ENCODE results near the gene NPSR1.

The NPSR1 gene

GRCh38 chr7:34723338-34723737 is 65.3 kb downstream of the NPSR1 start:
- no peak for DNase-seq

- no peak for DNase-seq
Measured at GRCh38 chr7:34723866-34724490, 66.0 kb downstream of the NPSR1 start.

DNA sequence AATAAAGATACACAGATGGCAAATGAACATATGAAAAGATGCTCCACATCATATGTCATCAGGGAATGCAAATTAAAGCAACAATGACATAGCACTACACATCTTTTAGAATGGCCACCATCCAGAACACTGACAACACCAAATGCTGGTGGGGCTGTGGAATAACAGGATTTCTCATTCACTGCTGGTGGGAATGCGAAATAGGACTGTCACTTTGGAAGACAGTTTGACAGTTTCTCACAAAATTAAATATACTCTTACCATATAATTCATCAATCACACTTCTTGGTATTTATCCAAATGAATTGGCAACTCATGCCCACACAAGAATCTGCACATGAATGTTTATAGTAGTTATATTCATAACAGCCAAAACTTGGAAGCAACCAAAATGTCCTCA is 68.2 kb downstream of the NPSR1 start:
- no peak for DNase-seq

DNA sequence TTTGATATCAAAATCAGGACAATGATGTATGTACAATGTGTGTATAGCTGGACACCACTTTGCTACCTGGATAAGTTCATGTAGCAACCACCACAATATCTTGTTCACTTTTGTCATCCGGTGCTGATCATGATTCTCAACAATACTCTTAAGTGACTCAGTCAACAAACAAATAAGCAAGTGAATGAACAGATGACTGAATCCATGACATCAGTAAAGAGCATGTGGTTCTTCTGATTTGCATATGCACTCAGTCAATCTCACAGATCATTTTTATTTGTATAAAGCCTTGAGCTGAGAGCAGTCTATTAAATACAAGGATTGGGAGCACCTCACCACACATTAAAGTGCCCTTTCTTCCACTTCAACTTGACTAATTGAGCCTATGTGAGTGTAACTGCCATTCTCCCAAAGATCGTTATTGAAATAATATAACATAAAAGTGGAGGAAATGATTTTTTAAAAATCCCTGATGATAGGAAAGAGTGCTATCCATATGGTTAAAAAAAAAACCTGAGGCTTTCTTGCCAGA is 69.5 kb downstream of the NPSR1 start:
- no peak for DNase-seq

DNA sequence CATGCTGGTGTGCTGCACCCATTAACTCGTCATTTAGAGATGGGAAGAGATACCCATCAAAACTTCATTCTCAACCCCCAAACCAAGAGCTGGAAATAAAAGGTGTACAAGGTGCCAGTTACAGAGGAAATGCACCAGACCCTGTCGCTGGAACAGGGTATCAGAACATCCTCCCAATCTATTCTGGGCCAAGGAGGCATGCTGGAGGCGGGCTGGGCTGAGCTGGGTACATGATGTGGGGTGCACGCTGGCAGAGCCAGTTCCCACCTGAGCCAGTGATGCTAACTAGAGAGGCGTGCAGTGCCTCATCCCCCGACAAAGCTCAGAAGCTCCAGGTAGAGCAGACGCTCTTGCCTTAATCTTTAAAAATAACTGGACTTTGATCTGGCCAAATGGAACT is 70.1 kb downstream of the NPSR1 start:
- no peak for DNase-seq

DNA sequence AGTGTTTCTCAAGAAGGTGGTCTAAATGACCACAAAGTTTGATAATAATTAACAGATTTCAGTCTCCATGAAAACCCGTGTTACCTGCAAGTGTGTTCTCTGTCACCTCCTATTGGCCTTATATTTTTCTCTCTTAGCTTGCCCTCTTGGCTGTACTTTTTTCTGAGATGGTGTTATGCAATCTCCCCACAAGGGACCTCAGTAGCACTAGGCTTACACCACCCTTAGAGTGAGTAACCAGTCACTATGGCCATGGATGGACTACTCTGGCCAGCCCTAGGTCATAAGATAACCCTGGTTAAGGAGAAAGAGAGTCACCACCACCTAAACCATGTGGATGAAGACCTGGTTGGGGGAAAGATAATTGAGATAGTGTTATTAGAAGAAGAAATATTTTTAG is 76.8 kb downstream of the NPSR1 start:
- no peak for DNase-seq

GRCh38 chr7:34735526-34735925 is 77.5 kb downstream of the NPSR1 start:
- no peak for DNase-seq

GRCh38 chr7:34739651-34740300 is 81.8 kb downstream of the NPSR1 start:
- DNase-seq, result no peak

DNA sequence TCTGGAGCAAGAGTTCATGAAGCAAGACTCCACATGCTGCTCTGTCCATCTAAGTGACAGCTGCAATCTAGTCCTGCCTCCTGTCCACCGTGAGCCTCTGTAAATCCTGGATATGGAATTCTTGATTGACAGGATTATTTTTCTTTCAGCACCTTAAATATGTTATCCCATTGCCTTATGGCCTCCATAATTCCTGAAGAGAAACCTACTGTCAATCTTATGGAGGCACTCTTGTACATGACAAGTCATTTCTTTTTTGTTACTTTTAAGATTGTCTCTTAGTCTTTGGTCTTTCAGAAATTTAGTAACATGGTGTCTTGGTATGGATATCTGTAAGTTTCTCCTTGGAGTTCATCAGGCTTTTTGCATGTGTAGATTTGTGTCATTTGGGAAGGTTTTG is 82.8 kb downstream of the NPSR1 start:
- no peak for DNase-seq

- DNase-seq, result no peak
Measured at GRCh38 chr7:34747176-34747781, 89.3 kb downstream of the NPSR1 start.

DNA sequence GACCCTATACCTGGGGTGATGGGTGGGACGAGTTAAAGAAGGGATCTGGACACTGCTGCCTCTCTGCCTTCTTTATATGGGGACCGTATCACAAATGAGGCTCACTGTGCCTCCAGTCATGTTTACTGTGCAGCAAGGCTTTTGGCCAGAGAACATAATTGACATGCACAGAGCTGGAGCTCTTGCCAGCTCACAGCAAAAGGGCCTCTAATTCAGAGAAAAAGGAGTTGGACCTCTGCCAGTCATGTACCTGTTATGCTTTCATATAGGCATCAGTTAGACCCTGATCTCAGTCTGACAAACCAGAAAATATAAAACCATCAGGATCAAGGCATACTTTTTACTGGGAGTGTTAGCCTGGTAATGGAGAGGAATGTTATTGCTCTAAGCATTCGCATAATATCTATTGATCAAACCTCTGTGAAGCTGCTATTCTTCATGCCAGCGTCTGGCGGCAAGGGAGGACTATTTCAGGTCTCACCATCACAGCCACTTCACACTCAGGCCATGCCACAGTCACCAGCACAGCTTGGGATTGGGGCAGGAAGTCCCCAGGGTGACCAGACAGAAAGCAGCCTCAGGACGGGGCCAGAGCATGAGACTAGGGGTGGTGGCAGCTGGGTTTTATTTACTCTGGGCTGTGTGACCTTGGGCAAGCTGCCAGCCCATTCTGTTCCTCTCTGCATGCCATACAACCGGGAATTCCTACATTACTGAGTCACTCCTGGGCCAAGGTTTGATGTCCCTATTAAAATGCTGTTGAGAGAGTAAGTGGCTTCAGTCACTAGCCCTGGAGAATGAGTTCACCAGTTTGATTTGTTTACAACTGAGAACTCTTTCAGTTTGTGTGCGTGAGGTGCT is 90.1 kb downstream of the NPSR1 start:
- DNase-seq, result no peak

DNA sequence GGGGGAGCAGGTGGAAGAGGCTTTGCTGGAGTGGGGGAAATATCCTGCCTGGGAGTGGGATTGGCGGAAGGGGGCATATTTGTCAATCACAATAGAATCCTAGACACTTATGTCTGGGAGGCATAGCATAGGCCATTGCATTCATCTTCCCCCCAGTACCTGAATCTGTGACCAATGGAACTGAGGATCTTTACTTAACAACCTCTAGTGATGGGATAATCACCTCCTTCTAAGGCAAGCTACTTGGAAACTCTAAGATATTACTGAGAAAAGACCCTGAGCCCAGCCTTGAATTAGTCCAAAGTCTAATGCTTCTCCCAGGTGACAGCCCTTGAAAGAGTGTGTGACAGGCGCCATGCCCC is 90.7 kb downstream of the NPSR1 start:
- DNase-seq, result no peak

- DNase-seq, result no peak
Measured at GRCh38 chr7:34749446-34749845, 91.4 kb downstream of the NPSR1 start.

GRCh38 chr7:34750209-34750608 is 92.2 kb downstream of the NPSR1 start:
- no peak for DNase-seq

DNA sequence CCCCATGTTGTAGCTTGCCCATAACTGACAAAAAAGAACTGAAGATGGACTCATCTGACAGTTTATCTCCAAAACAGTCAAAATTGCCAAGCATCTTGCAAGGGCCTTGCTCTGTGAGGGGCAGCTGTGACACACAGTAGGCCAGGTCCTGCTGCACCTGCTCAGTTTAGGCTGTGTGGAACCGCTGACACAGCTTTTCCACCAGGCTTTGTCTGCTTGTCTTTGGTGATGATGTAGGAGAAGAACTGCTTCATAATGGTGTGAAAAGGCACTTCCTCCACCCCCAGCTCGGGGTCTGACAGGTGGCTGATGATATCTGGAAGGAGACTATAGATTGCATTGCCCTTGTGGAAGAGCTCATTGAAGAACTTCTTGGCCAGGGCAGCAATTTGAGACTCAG is 92.6 kb downstream of the NPSR1 start:
- no peak for DNase-seq

- DNase-seq, result no peak
Measured at GRCh38 chr7:34751725-34752643, 94.0 kb downstream of the NPSR1 start.

DNA sequence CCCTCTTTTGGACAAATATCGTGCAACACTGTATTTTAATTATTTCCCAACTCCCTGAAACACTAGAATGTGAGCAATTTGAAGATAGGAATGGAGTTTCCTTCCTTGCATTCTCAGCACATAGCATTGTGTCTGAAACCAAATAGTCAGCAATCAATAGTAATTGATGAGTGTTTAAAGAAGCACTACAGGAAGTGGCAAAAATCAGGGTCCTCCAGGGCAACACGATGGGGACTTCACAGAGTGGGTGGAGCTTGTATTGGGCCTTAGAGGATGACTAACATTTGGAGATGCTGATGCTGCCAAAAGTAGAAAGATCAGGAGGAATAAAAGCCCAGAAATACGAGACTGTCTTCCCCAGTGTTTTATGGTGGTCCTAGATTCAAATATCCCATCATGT is 94.9 kb downstream of the NPSR1 start:
- no peak for DNase-seq

DNA sequence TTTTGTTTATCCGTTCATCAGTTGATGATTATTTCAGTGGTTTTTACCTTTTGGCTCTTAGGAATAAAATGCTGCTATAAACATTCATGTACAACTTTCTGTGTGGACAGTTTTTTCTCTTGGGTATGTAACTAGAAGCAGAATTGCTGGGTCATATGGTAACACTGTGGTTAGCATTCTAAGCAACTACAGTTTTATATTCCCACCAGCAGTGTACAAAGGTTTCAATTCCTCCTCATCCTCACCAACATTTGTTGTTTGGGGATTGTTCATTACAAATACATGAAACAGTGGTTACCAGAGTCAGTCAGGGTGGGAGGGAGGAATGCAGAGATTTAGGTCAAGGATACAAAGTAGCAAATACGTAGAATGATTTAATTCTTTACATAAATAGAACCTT is 97.0 kb downstream of the NPSR1 start:
- DNase-seq, result no peak

GRCh38 chr7:34756025-34756437 is 98.0 kb downstream of the NPSR1 start:
- no peak for DNase-seq

GRCh38 chr7:34756691-34757090 is 98.7 kb downstream of the NPSR1 start:
- peak; percentile 11 for DNase-seq

DNA sequence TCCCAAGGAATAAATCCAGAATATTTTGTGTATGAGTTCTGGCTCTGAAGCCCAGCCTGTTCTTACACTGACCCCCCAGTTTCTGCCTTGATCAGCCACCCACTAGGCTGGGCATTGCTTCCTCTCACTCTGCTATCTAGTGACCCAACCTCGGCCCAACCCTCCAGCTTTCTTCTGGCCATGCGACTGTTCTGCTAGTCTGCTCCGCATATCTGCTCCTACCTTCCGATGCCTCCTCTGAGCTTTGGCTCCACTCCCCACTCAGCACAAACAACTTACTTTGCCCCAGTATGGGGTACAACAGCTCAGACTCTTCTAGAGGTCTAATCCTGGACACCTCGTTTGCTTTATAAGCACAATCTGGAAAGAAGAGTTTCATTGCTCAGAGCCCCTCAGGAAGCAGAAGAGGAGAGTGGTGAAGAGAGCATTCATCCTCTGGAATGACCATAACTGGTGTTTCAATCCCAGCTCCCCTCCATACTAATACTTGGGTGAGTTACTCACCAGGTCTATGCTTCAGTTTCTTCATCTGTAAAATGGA is 99.6 kb downstream of the NPSR1 start:
- no peak for DNase-seq

GRCh38 chr7:34758111-34758601 is 100.1 kb downstream of the NPSR1 start:
- no peak for DNase-seq

All from NCI-H2107 (cell line).